NCI-H2107 treated with DMSO at 0.1 percent for 48 hours (cell line): Measurements from ENCODE around the gene ANGPTL8.

Source experiments
- DNase-seq: peaks from one replicate; lab custom pipeline; 2025; ENCODE audit not compliant: unreplicated experiment; lab: John Stamatoyannopoulos, UW

Gene ANGPTL8

GRCh38 chr19:11260996-11261395, 21.6 kb downstream of the ANGPTL8 start:
- DNase-seq: no peak

GRCh38 chr19:11261431-11261970, 22.1 kb downstream of the ANGPTL8 start:
- DNase-seq: no peak

- DNase-seq: no peak
Observed at GRCh38 chr19:11261971-11262839, 22.8 kb downstream of the ANGPTL8 start, which contains the start of gene DOCK6. Gene DOCK6 (minus strand): TSS chr19:11262524. CDS start chr19:11262440, 84 bp downstream.

GRCh38 chr19:11263726-11264125, 24.3 kb downstream of the ANGPTL8 start:
- DNase-seq: no peak

GRCh38 chr19:11264452-11265176, 25.2 kb downstream of the ANGPTL8 start:
- no peak for DNase-seq

- DNase-seq: no peak
Observed at GRCh38 chr19:11265177-11265784, 25.9 kb downstream of the ANGPTL8 start.

- DNase-seq: no peak
Observed at GRCh38 chr19:11265785-11266236, 26.4 kb downstream of the ANGPTL8 start.

- DNase-seq: no peak
Observed at GRCh38 chr19:11267316-11268085, 28.1 kb downstream of the ANGPTL8 start.

GRCh38 chr19:11268783-11269267, 29.4 kb downstream of the ANGPTL8 start:
- no peak for DNase-seq

GRCh38 chr19:11269408-11269807, 30.0 kb downstream of the ANGPTL8 start:
- DNase-seq: no peak

GRCh38 chr19:11273296-11273695, 33.9 kb downstream of the ANGPTL8 start:
- no peak for DNase-seq

- DNase-seq: no peak
Observed at GRCh38 chr19:11273989-11274388, 34.6 kb downstream of the ANGPTL8 start.

GRCh38 chr19:11274533-11275086, 35.2 kb downstream of the ANGPTL8 start:
- DNase-seq: no peak

GRCh38 chr19:11278670-11279069, 39.3 kb downstream of the ANGPTL8 start:
- DNase-seq: no peak

- DNase-seq: no peak
Observed at GRCh38 chr19:11279505-11280236, 40.3 kb downstream of the ANGPTL8 start.

- DNase-seq: no peak
Observed at GRCh38 chr19:11281356-11282049, 42.1 kb downstream of the ANGPTL8 start.

GRCh38 chr19:11284515-11284914, 45.1 kb downstream of the ANGPTL8 start:
- no peak for DNase-seq

GRCh38 chr19:11286312-11286974, 47.0 kb downstream of the ANGPTL8 start:
- DNase-seq: no peak
